T-cell (primary cell): ENCODE results near the gene RTP2. TPM values are rescaled to one million over a fixed set of nuclear protein-coding genes. Genes with fewer than 3 reads are reported as not detected.
A peak's percentile ranks its signal among the peaks of the same experiment; 100 is the strongest.

Experiments used
- ATAC-seq, 4 experiments: fragments of 200-7000 bp in 3 of 4; fragments of 150-1000 bp in 1 of 4; cut with Tn5 transposase; replicated peaks in 1 of 4; 1 replicate in 3 of 4; 2 replicates in 1 of 4; pipeline ENCODE4 v1.10.0; 2021; ENCODE audit warnings: moderate library complexity in 3 of 4, mild to moderate bottlenecking in 2 of 4, moderate number of reproducible peaks in 1 of 4
- CTCF ChIA-PET, 2 donors: fragments of 300-600 bp; sonication (Branson Sonifier 250); formaldehyde crosslinking; loops; one replicate each; lab custom pipeline; 2022; ENCODE audit warnings: antibody characterized with exemption in 2 of 2; lab: Charles Lee
- POLR2A ChIA-PET, 2 donors: fragments of 300-600 bp; sonication (Branson Sonifier 250); formaldehyde crosslinking; loops; one replicate each; lab custom pipeline; 2022; ENCODE audit warnings: antibody characterized with exemption in 2 of 2; lab: Charles Lee
- DNase-seq, 35 experiments: peaks; one replicate each; pipeline versions ENCODE4 v3.0.0 to v3.0.0-alpha.2; 2013 to 2023
- H3K27ac ChIP-seq: one replicate; pipeline ENCODE4 v1.5.1; 2013; ENCODE audit warnings: low read length
- H3K27me3 ChIP-seq, 2 experiments: replicated peaks in 1 of 2; 1 replicate in 1 of 2; 2 replicates in 1 of 2; pipeline versions ENCODE4 v1.6.1 to v1.7.0; 2013; ENCODE audit warnings: low read length in 1 of 2, mixed read lengths in 1 of 2; ENCODE audit not compliant: control insufficient read depth in 2 of 2, insufficient read depth in 2 of 2; ENCODE audit errors: extremely low read depth in 1 of 2
- H3K36me3 ChIP-seq, 2 donors: 1 replicate in 1 of 2; 2 replicates in 1 of 2; pipeline versions ENCODE4 v1.6.1 to v1.7.0; 2013; ENCODE audit warnings: low read length in 1 of 2; ENCODE audit not compliant: control insufficient read depth in 2 of 2, insufficient read depth in 1 of 2; ENCODE audit errors: extremely low read depth in 1 of 2
- H3K4me1 ChIP-seq, 2 experiments: 1 replicate in 1 of 2; 2 replicates in 1 of 2; pipeline versions ENCODE4 v1.6.1 to v1.7.0; 2013; ENCODE audit warnings: low read length in 2 of 2, mixed read lengths in 1 of 2; ENCODE audit not compliant: insufficient read depth in 2 of 2, control insufficient read depth in 1 of 2; ENCODE audit errors: extremely low read depth in 1 of 2
- H3K4me3 ChIP-seq, 2 donors: 1 replicate in 1 of 2; 2 replicates in 1 of 2; pipeline versions ENCODE4 v1.5.1 to v1.7.0; 2013; ENCODE audit warnings: mild to moderate bottlenecking in 2 of 2, low read length in 1 of 2, moderate library complexity in 1 of 2; ENCODE audit not compliant: control insufficient read depth in 1 of 2; ENCODE audit errors: extremely low read depth in 1 of 2
- H3K9me3 ChIP-seq: 2 replicates; pipeline ENCODE4 v1.7.0; 2013
- H3K27ac Mint-ChIP-seq, 2 donors: one replicate each; pipeline ENCODE4 v1.8.0; 2020 to 2021; ENCODE audit warnings: mild to moderate bottlenecking in 2 of 2, mixed read lengths in 2 of 2
- H3K27me3 Mint-ChIP-seq, 2 donors: one replicate each; pipeline ENCODE4 v1.8.0; 2021 to 2022; ENCODE audit warnings: mixed read lengths in 2 of 2
- H3K36me3 Mint-ChIP-seq: one replicate; pipeline ENCODE4 v1.8.0; 2021; ENCODE audit warnings: mixed read lengths
- H3K4me1 Mint-ChIP-seq, 3 donors: one replicate each; pipeline ENCODE4 v1.8.0; 2020 to 2022; ENCODE audit warnings: mixed read lengths in 3 of 3, mild to moderate bottlenecking in 1 of 3
- H3K4me3 Mint-ChIP-seq, 3 donors: one replicate each; pipeline ENCODE4 v1.8.0; 2020 to 2022; ENCODE audit warnings: mild to moderate bottlenecking in 3 of 3, mixed read lengths in 3 of 3, moderate library complexity in 3 of 3
- H3K9me3 Mint-ChIP-seq, 3 donors: one replicate each; pipeline ENCODE4 v1.8.0; 2020 to 2022; ENCODE audit warnings: mixed read lengths in 3 of 3
- WGBS: methylation state at CpG from one replicate; pipeline ENCODE4 v1.1.5; 2013; ENCODE audit warnings: missing lambda C conversion rate; ENCODE audit not compliant: insufficient coverage; 5-methylcytosine and 5-hydroxymethylcytosine counted together
- total RNA-seq, 35 experiments: library from RNA in 6 of 35; stranded (reverse) in 6 of 35; fragments of 120-200 nt in 1 of 35; gene quantifications; one replicate each; pipeline versions ENCODE4 v1.2.1 to v1.2.4 and lab custom pipeline; 2013 to 2026

Gene RTP2
- total RNA-seq, 5 donors from 2014 or later (not counting 1 experiment from before 2014, with no cell fraction given): not detected

DNA sequence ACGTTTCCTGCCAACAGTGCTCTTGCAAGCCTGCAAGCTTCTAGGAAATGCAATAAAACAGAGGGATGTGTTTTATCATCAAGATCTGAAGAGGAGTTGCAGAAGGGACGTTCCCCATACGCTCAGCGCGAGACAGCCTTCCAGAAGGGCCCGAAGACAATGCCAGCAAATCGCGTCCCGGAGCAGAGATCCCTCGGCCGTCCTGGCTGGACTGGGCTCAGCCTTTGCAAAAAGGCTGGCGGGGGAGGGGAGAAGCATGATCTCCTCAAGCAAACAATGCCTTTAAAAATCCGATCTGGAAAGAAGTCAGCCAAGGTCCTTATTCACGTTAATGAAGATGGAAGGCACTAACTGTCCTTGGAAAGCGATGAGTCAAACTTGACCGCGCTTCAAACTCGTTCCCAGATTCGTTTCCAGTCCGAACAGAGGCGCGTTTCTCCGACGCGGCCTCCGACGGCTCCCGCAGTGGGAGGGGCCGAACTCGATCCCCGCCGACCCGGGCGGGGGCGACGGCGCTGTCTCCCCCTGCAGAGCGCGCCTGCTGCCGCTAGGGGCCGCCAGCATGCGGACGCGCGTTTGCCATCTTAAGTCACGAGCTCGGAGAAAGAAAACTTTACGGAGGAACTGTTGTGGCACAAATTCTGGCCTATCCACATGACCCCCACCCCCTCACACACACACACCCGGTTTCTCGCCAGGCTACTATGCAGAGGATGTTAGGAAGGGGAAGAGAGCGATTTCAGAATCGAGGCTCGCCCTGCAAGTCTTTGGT is 37.4 kb upstream of the RTP2 start:
- Mint-ChIP-seq H3K36me3 (no peaks in the 10 kb centered on the region), H3K4me3 (peak overlapping the region; percentile 95 to 98 (median 98)), H3K4me1 (peaks cover 53 to 63% (median 62%) of the 10 kb centered on the region in 3 donors), H3K27ac (peak overlapping the region; percentile 100), H3K9me3 (no peaks in the 10 kb centered on the region), H3K27me3 (no peaks in the 10 kb centered on the region)
- peak; percentile 47 to 55 (median 53) for ATAC-seq
- Histone ChIP-seq H3K9me3 (no peaks in the 10 kb centered on the region), H3K4me3 (peak overlapping the region; percentile 93 to 97), H3K27me3 (no peaks in the 10 kb centered on the region), H3K4me1 (peaks cover 17 to 60% of the 10 kb centered on the region in 2 experiments), H3K36me3 (no peaks in the 10 kb centered on the region), H3K27ac (peak overlapping the region; percentile 98)
- POLR2A ChIA-PET: interaction anchor here in 1 of 2 donors (0.5 to 1.6 kb wide), 8 partner anchors 34 to 1409 kb away, joined by 3 to 4 read pairs (median 3); no protein-coding TSS in a partner anchor
- under 1% methylated on average over 37 of the region's 53 CpGs for WGBS
- peak in 34 of 35 experiments; percentile 58 to 89 (median 72) for DNase-seq
- CTCF ChIA-PET: interaction anchor here (0.6 to 7.7 kb wide), 81 partner anchors 9 to 1616 kb away, joined by 3 to 377 read pairs (median 4); partner anchors contain the start of genes LPP (in 1 of the 2) and RTP4 (in 1 of the 2)

DNA sequence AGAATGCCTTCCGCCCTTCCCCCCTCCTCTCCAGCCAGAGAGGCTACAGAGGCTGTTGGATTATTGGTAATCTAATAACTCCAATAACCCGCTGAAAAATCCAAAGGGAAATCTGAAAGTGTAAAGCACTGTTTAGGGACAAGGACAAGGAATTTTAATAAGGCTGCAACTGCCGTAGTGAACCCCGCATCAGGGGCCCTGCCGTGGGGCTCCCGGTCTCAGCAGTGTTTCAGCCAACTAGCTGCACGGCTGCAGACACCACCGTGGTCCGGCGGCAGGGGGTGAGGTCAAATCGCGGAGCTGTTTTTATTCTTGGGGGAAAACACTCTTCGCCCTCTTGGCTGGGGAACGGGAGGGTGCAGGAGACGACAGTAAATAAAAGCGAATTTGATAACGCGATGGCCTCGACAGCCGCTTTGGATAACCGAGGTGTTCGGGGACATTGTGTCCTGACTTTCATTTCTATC is 36.8 kb upstream of the RTP2 start:
- Mint-ChIP-seq H3K36me3 (no peaks in the 10 kb centered on the region), H3K9me3 (no peaks in the 10 kb centered on the region), H3K4me3 (peak overlapping the region; percentile 95 to 98 (median 98)), H3K4me1 (peaks cover 53 to 62% (median 57%) of the 10 kb centered on the region in 3 donors), H3K27me3 (no peaks in the 10 kb centered on the region), H3K27ac (peak overlapping the region; percentile 90 to 100)
- ATAC-seq (peak; percentile 0 to 4 (median 3)), DNase-seq (peak in 10 of 35 experiments; percentile 10 to 46 (median 22))
- H3K9me3 ChIP-seq: no peaks in the 10 kb centered on the region
- ChIA-PET POLR2A (interaction anchor here in 1 of 2 donors (0.6 to 0.7 kb wide), 6 partner anchors 372 to 1591 kb away, joined by 3 to 5 read pairs (median 4); no protein-coding TSS in a partner anchor), CTCF (interaction anchor here (0.6 to 7.7 kb wide), 51 partner anchors 8 to 1497 kb away, joined by 3 to 377 read pairs (median 4); partner anchors contain the start of gene RTP4 (in 1 of the 2))
- no peaks in the 10 kb centered on the region for H3K36me3 ChIP-seq
- H3K27ac ChIP-seq: peak overlapping the region; percentile 98
- H3K4me3 ChIP-seq: peak overlapping the region; percentile 93 to 97
- WGBS: 0% methylated on average over 21 of the region's 22 CpGs
- peaks cover 17 to 60% of the 10 kb centered on the region in 2 experiments for H3K4me1 ChIP-seq
- H3K27me3 ChIP-seq: no peaks in the 10 kb centered on the region

DNA sequence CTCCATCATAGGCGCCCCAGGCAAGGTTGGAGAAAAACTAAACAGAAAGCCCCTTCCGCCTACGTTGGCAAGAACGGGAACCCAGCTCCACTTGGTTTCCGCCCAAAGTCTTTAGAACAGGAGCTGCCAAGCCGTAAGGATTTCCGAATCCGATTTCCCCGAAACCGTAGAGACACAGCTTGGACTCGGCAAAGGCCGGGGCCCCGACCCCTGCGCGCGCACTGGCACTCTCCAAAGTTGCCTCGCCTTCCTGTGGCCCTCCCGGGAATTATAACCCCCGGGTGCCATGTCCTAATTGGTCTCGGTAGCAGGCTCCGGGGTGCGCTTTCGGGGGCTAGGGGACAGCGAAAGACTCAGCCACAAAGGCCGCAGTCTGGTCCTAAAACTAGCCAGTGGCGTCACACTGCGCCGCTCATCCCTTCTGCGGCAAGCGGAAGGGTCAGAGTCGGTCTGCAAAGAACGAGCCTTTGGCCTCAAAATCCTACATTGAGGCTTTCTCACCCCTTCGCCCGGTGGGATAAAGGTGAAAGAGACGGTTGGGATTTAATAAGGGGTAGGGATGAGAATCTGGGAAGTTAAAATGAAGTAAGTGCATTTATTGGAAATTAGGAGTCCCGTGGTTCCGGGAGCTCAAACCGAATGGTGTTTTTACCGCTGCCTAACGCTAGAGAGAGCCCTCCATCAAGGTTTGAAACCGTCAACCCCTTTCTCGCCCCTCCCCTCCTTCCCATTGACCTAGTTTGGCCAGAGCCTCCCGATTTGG is 36.2 kb upstream of the RTP2 start:
- DNase-seq: peak in 32 of 35 experiments; percentile 25 to 85 (median 58)
- H3K9me3 ChIP-seq: no peaks in the 10 kb centered on the region
- Mint-ChIP-seq H3K27ac (peak overlapping the region; percentile 90 to 100), H3K4me1 (peaks cover 51 to 62% (median 53%) of the 10 kb centered on the region in 3 donors), H3K4me3 (peak overlapping the region; percentile 95 to 98 (median 98)), H3K27me3 (no peaks in the 10 kb centered on the region), H3K9me3 (no peaks in the 10 kb centered on the region), H3K36me3 (peaks cover 3% of the 10 kb centered on the region)
- peak overlapping the region; percentile 98 for H3K27ac ChIP-seq
- peak overlapping the region; percentile 93 to 97 for H3K4me3 ChIP-seq
- ChIA-PET POLR2A (interaction anchor here in 1 of 2 donors (0.5 to 0.7 kb wide), 7 partner anchors 8 to 1592 kb away, joined by 3 to 5 read pairs (median 3); no protein-coding TSS in a partner anchor), CTCF (interaction anchor here (0.5 to 7.7 kb wide), 51 partner anchors 8 to 1497 kb away, joined by 3 to 377 read pairs (median 4); partner anchors contain the start of gene RTP4 (in 2 of the 2))
- H3K4me1 ChIP-seq: peaks cover 17 to 60% of the 10 kb centered on the region in 2 experiments
- WGBS: under 1% methylated on average over 29 of the region's 43 CpGs
- no peaks in the 10 kb centered on the region for H3K27me3 ChIP-seq
- ATAC-seq: peak; percentile 41 to 53 (median 48)
- peaks cover 0 to 1% of the 10 kb centered on the region in 2 donors for H3K36me3 ChIP-seq

DNA sequence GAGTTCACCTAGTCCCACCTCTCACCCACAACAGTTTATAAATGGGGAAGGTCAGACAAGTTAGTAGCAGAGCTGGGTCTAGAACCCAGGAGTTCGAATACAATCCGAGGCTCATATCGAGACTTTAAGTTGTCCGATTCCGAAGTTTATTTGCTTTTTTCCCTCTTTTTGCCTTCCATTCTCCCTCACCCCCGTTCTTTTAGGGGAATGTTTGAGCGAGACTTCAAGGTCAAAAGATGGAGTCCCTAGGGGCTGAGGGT is 35.6 kb upstream of the RTP2 start:
- ATAC-seq: no peak
- POLR2A ChIA-PET: no interaction called here
- H3K9me3 ChIP-seq: no peaks in the 10 kb centered on the region
- peak overlapping the region; percentile 98 for H3K27ac ChIP-seq
- peaks cover 16 to 60% of the 10 kb centered on the region in 2 experiments for H3K4me1 ChIP-seq
- CTCF ChIA-PET: interaction anchor here (0.7 to 7.7 kb wide), 27 partner anchors 9 to 1586 kb away, joined by 3 to 377 read pairs (median 6); partner anchors contain the start of gene RTP4 (in 1 of the 2)
- H3K27me3 Mint-ChIP-seq: no peaks in the 10 kb centered on the region
- H3K4me3 Mint-ChIP-seq: peak overlapping the region; percentile 95 to 98 (median 98)
- H3K27me3 ChIP-seq: no peaks in the 10 kb centered on the region
- peak overlapping the region; percentile 93 to 97 for H3K4me3 ChIP-seq
- H3K4me1 Mint-ChIP-seq: peaks cover 47 to 62% (median 53%) of the 10 kb centered on the region in 3 donors
- H3K36me3 Mint-ChIP-seq: peaks cover 7% of the 10 kb centered on the region
- H3K9me3 Mint-ChIP-seq: no peaks in the 10 kb centered on the region
- no CpG with 5 or more reads among the region's 7 CpGs for WGBS
- peaks cover 0 to 3% of the 10 kb centered on the region in 2 donors for H3K36me3 ChIP-seq
- peak overlapping the region; percentile 90 to 100 for H3K27ac Mint-ChIP-seq
- DNase-seq: no peak

DNA sequence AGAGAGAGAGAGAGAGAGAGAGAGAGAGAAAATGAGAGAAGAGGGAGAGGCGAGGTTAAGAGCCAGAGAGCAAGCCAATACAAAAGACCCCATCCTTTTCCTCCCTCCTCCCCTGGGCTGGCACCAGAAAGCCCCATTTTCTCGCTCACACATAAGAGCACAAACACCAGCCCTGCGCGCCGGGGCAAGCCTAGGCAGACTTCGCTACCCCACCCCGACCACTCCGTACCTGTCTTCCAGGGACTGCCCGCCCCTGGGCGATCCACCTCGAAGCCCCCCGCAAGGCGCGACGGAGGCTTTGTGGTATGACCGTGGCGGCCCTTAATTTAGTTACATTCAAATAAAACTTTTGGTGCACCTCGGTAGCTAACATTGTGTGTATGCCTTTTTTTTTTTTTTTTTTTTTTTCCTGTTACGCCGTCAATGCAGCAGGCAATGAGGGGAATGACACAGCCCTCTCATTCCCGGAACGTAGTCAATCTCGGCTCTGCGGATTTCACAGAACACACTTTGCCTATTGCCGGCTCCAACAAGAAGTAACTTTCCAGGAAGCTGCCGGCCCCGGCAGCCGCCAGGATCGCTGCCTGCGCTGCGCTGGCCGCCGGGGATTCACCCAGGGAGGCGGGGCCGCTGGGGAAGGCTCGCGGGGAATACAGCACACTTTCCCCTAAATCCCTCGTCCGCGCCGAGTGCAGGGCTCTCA is 35.2 kb upstream of the RTP2 start:
- H3K27ac Mint-ChIP-seq: peak overlapping the region; percentile 90 to 100
- no peaks in the 10 kb centered on the region for H3K9me3 Mint-ChIP-seq
- DNase-seq: peak in 20 of 35 experiments; percentile 21 to 68 (median 38)
- ATAC-seq: peak in 1 of 4 experiments; percentile 9
- no peaks in the 10 kb centered on the region for H3K27me3 Mint-ChIP-seq
- H3K36me3 ChIP-seq: peaks cover 0 to 3% of the 10 kb centered on the region in 2 donors
- ChIA-PET POLR2A (interaction anchor here (0.6 to 1.0 kb wide), 14 partner anchors 11 to 1797 kb away, joined by 3 to 13 read pairs (median 6); no protein-coding TSS in a partner anchor), CTCF (interaction anchor here (0.6 to 7.7 kb wide), 40 partner anchors 8 to 1623 kb away, joined by 3 to 377 read pairs (median 6); partner anchors contain the start of genes BCL6 (in 1 of the 2) and RTP4 (in 1 of the 2))
- WGBS: 10% methylated on average over 17 of the region's 41 CpGs
- peaks cover 10% of the 10 kb centered on the region for H3K36me3 Mint-ChIP-seq
- peaks cover 12 to 55% of the 10 kb centered on the region in 2 experiments for H3K4me1 ChIP-seq
- H3K4me3 Mint-ChIP-seq: peak overlapping the region; percentile 95 to 98 (median 98)
- H3K4me1 Mint-ChIP-seq: peaks cover 42 to 57% (median 48%) of the 10 kb centered on the region in 3 donors
- no peaks in the 10 kb centered on the region for H3K9me3 ChIP-seq
- no peak overlapping the region for H3K27ac ChIP-seq
- peak overlapping the region; percentile 93 to 97 for H3K4me3 ChIP-seq
- H3K27me3 ChIP-seq: no peaks in the 10 kb centered on the region
